H9 (cell line): ENCODE data around the gene RRAS. TPM values are rescaled to one million over a fixed set of nuclear protein-coding genes. Genes with fewer than 3 reads are reported as not detected.

Experiments
- DNase-seq: peaks from one replicate; pipeline ENCODE4 v3.0.0-alpha.2; 2017
- H2AFZ ChIP-seq: one replicate; pipeline ENCODE4 v1.6.1; 2013; ENCODE audit warnings: mild to moderate bottlenecking, low read length, control low read depth, moderate library complexity
- H2AK5ac ChIP-seq: 2 replicates; pipeline ENCODE4 v1.6.1; 2013; ENCODE audit warnings: low read length, control low read depth, mixed read lengths; ENCODE audit not compliant: insufficient read length
- H2BK120ac ChIP-seq: one replicate; pipeline ENCODE4 v1.6.1; 2013; ENCODE audit warnings: low read depth, mild to moderate bottlenecking, low read length, control low read depth, inconsistent platforms; ENCODE audit not compliant: poor library complexity, severe bottlenecking
- H2BK12ac ChIP-seq: 2 replicates; pipeline ENCODE4 v1.6.1; 2013; ENCODE audit warnings: low read length, control low read depth, mixed read lengths, low read depth; ENCODE audit not compliant: insufficient read length
- H2BK15ac ChIP-seq: 2 replicates; pipeline ENCODE4 v1.6.1; 2013; ENCODE audit warnings: low read depth, low read length, control low read depth
- H2BK20ac ChIP-seq: one replicate; pipeline ENCODE4 v1.6.1; 2013; ENCODE audit warnings: low read depth, mild to moderate bottlenecking, low read length, control low read depth, inconsistent platforms; ENCODE audit not compliant: poor library complexity, severe bottlenecking
- H2BK5ac ChIP-seq: 2 replicates; pipeline ENCODE4 v1.6.1; 2013; ENCODE audit warnings: low read length, control low read depth, mixed read lengths; ENCODE audit not compliant: insufficient read length
- H3K14ac ChIP-seq: 2 replicates; pipeline ENCODE4 v1.6.1; 2013; ENCODE audit warnings: low read length, control low read depth; ENCODE audit not compliant: insufficient read depth
- H3K18ac ChIP-seq: 2 replicates; pipeline ENCODE4 v1.6.1; 2013; ENCODE audit warnings: low read depth, mild to moderate bottlenecking, mixed read lengths, low read length, control low read depth; ENCODE audit not compliant: insufficient read length
- H3K23ac ChIP-seq: 2 replicates; pipeline ENCODE4 v1.6.1; 2013; ENCODE audit warnings: low read length, control low read depth, mixed read lengths, low read depth; ENCODE audit not compliant: insufficient read length
- H3K23me2 ChIP-seq: 2 replicates; pipeline ENCODE4 v1.6.1; 2013; ENCODE audit warnings: low read depth, mild to moderate bottlenecking, mixed read lengths, low read length, control low read depth; ENCODE audit not compliant: insufficient read length, poor library complexity, severe bottlenecking
- H3K27ac ChIP-seq: 2 replicates; pipeline ENCODE4 v1.5.1; 2013; ENCODE audit warnings: low read length, control low read depth, mixed read lengths, low read depth; ENCODE audit not compliant: insufficient read length
- H3K27me3 ChIP-seq: 2 replicates; pipeline ENCODE4 v1.6.1; 2013; ENCODE audit warnings: low read length, control low read depth, inconsistent platforms; ENCODE audit not compliant: insufficient read depth
- H3K4ac ChIP-seq: 2 replicates; pipeline ENCODE4 v1.6.1; 2013; ENCODE audit warnings: low read depth, mild to moderate bottlenecking, control low read depth, inconsistent platforms, low read length, moderate library complexity
- H3K4me1 ChIP-seq: 2 replicates; pipeline ENCODE4 v1.6.1; 2013; ENCODE audit warnings: low read length, control low read depth, inconsistent platforms; ENCODE audit not compliant: insufficient read depth
- H3K4me2 ChIP-seq: 2 replicates; pipeline ENCODE4 v1.6.1; 2013; ENCODE audit warnings: low read length, control low read depth, mixed read lengths; ENCODE audit not compliant: insufficient read length, insufficient read depth
- H3K56ac ChIP-seq: 2 replicates; pipeline ENCODE4 v1.6.1; 2013; ENCODE audit warnings: low read depth, mild to moderate bottlenecking, mixed read lengths, low read length, control low read depth; ENCODE audit not compliant: insufficient read length
- H3K79me1 ChIP-seq: 2 replicates; pipeline ENCODE4 v1.6.1; 2013; ENCODE audit warnings: low read depth, mild to moderate bottlenecking, moderate library complexity, low read length, control low read depth, inconsistent platforms; ENCODE audit not compliant: insufficient read depth, poor library complexity, severe bottlenecking
- H3K79me2 ChIP-seq: 2 replicates; pipeline ENCODE4 v1.6.1; 2013; ENCODE audit warnings: low read length, control low read depth, inconsistent platforms; ENCODE audit not compliant: insufficient read depth
- H3K9ac ChIP-seq: 2 replicates; pipeline ENCODE4 v1.6.1; 2013; ENCODE audit warnings: low read length, control low read depth, mixed read lengths; ENCODE audit not compliant: insufficient read length; ENCODE audit errors: extremely low read depth
- H3K9me3 ChIP-seq: one replicate; pipeline ENCODE4 v1.6.1; 2013; ENCODE audit warnings: low read depth, low read length, inconsistent platforms; ENCODE audit not compliant: control insufficient read depth
- H3T11ph ChIP-seq: one replicate; pipeline ENCODE4 v1.6.1; 2013; ENCODE audit warnings: mild to moderate bottlenecking, low read length, control low read depth, inconsistent platforms
- H4K20me1 ChIP-seq: one replicate; pipeline ENCODE4 v1.6.1; 2013; ENCODE audit not compliant: control insufficient read depth, insufficient read length, insufficient read depth
- H4K5ac ChIP-seq: 2 replicates; pipeline ENCODE4 v1.6.1; 2013; ENCODE audit warnings: low read depth, mild to moderate bottlenecking, mixed read lengths, low read length, control low read depth; ENCODE audit not compliant: insufficient read length
- H4K8ac ChIP-seq: replicated peaks from 2 replicates; pipeline ENCODE4 v1.6.1; 2013; ENCODE audit warnings: low read length, control low read depth, mixed read lengths, low read depth; ENCODE audit not compliant: insufficient read length
- H4K91ac ChIP-seq: 2 replicates; pipeline ENCODE4 v1.6.1; 2013; ENCODE audit warnings: low read depth, mild to moderate bottlenecking, moderate library complexity, mixed read lengths, low read length, control low read depth; ENCODE audit not compliant: insufficient read length
- H3K27ac Mint-ChIP-seq, 3 experiments: 2 replicates in 2 of 3; 3 replicates in 1 of 3; pipeline ENCODE4 v1.8.0; 2020 to 2021; ENCODE audit warnings: mixed read lengths in 3 of 3, mild to moderate bottlenecking in 1 of 3, moderate library complexity in 1 of 3
- H3K27me3 Mint-ChIP-seq: 2 replicates; pipeline ENCODE4 v1.8.0; 2021; ENCODE audit warnings: low read depth, mild to moderate bottlenecking, moderate library complexity, mixed read lengths
- H3K36me3 Mint-ChIP-seq, 3 experiments: 2 replicates in 2 of 3; 3 replicates in 1 of 3; pipeline ENCODE4 v1.8.0; 2020 to 2021; ENCODE audit warnings: low read depth in 3 of 3, mixed read lengths in 3 of 3; ENCODE audit not compliant: insufficient read depth in 1 of 3
- H3K4me1 Mint-ChIP-seq, 2 experiments: 2 replicates each; pipeline ENCODE4 v1.8.0; 2020; ENCODE audit warnings: mixed read lengths in 2 of 2
- H3K4me3 Mint-ChIP-seq, 2 experiments: 2 replicates in 1 of 2; 3 replicates in 1 of 2; pipeline ENCODE4 v1.8.0; 2020 to 2021; ENCODE audit warnings: mild to moderate bottlenecking in 2 of 2, mixed read lengths in 2 of 2, moderate library complexity in 1 of 2
- H3K9me3 Mint-ChIP-seq, 2 experiments: 2 replicates in 1 of 2; 3 replicates in 1 of 2; pipeline ENCODE4 v1.8.0; 2020; ENCODE audit warnings: mild to moderate bottlenecking in 2 of 2, mixed read lengths in 2 of 2, moderate library complexity in 1 of 2
- WGBS: extraction: QIAGEN DNeasy Blood & Tissue Kit; methylation state at CpG from one replicate; pipeline ENCODE4 v1.1.7; 2013; ENCODE audit warnings: missing lambda C conversion rate, low lambda C conversion rate, mixed read lengths; ENCODE audit not compliant: insufficient read length; ENCODE audit errors: extremely low coverage; 5-methylcytosine and 5-hydroxymethylcytosine counted together
- total RNA-seq: library from RNA; stranded (reverse); gene quantifications from 2 replicates; pipeline ENCODE4 v1.2.1, GENCODE V29; 2021
- TF ChIP-seq, protein P1 (sequence below): fragments of 200-600 bp; sonication (generic); conservative IDR thresholded peaks from 3 replicates; pipeline ENCODE4 v1.8.0; 2021; ENCODE audit warnings: antibody characterized with exemption, mild to moderate bottlenecking

RRAS gene
- total RNA-seq, 1 experiment from 2014 or later: 9.9 TPM

DNA sequence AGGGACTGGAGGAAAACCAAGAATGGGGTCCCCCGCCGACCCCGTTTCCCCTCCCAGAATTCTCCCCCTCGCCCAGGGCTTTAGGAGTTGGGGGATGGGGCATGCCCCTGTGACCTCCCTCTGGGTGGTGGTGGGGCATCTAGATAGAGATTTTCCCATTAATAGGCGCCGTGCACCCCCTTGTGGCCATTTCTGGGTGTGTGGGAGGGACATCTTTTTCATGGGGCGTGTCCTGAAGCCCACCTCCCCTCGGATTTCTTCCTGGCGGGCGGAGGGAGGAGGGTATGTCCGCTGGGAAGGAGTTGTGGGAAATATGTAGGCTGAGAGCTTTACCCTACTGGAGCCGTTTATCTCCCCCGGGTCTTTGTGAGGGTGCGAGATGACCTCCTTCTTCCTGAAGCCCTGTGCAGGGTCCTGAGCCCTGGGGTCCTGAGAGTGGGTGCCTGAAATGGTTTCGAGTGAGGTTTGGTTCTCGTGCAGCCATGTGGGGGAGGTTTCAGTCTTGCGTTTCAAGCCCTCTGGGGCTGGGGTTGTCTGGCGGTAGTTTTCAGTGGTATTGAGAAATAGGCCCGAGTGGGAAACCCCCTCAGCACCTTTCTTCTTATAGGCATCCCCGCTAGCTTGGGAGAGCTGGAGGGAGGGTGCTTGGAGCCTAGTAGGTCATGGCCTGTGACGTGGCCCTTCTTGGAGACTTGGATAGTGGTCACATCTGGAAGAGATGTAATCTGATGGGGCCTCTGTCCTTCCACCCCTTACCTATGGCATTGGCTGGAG is 38.1 kb upstream of the RRAS start:
- Histone ChIP-seq H2AFZ (no peak overlapping the region), H2BK5ac (no peak overlapping the region), H3K79me2 (peaks cover 22% of the 10 kb centered on the region; the same call in 1 of the 2 replicates), H3K18ac (peak overlapping the region; percentile 9), H3K23ac (no peak overlapping the region), H2BK12ac (no peak overlapping the region), H3T11ph (no peak overlapping the region), H2BK20ac (no peak overlapping the region), H4K5ac (no peak overlapping the region), H3K9ac (peak overlapping the region; percentile 94), H3K27me3 (no peaks in the 10 kb centered on the region), H3K27ac (no peak overlapping the region), H3K9me3 (no peaks in the 10 kb centered on the region), H4K20me1 (no peaks in the 10 kb centered on the region), H4K91ac (no peak overlapping the region), H3K79me1 (peaks cover 2% of the 10 kb centered on the region), H2BK120ac (no peak overlapping the region), H3K4ac (no peak overlapping the region), H4K8ac (no peak overlapping the region), H3K4me1 (peaks cover 6% of the 10 kb centered on the region), H3K4me2 (peak overlapping the region; percentile 52), H2BK15ac (no peak overlapping the region), H3K14ac (peak overlapping the region; percentile 18; the same call in 1 of the 2 replicates), H3K23me2 (peaks cover 4% of the 10 kb centered on the region), H3K56ac (no peak overlapping the region), H2AK5ac (no peak overlapping the region)
- Mint-ChIP-seq H3K4me1 (peaks cover 20 to 32% of the 10 kb centered on the region in 2 experiments), H3K27ac (peak overlapping the region; percentile 86 to 95 (median 92)), H3K9me3 (no peaks in the 10 kb centered on the region; a peak in 2 of 5 replicates), H3K4me3 (peak overlapping the region; percentile 91 to 98), H3K36me3 (peaks cover 31 to 36% (median 35%) of the 10 kb centered on the region in 3 experiments; a peak in 6 of 7 replicates), H3K27me3 (peaks cover 2% of the 10 kb centered on the region; the same call in 1 of the 2 replicates)
- TF ChIP-seq, protein P1, sequence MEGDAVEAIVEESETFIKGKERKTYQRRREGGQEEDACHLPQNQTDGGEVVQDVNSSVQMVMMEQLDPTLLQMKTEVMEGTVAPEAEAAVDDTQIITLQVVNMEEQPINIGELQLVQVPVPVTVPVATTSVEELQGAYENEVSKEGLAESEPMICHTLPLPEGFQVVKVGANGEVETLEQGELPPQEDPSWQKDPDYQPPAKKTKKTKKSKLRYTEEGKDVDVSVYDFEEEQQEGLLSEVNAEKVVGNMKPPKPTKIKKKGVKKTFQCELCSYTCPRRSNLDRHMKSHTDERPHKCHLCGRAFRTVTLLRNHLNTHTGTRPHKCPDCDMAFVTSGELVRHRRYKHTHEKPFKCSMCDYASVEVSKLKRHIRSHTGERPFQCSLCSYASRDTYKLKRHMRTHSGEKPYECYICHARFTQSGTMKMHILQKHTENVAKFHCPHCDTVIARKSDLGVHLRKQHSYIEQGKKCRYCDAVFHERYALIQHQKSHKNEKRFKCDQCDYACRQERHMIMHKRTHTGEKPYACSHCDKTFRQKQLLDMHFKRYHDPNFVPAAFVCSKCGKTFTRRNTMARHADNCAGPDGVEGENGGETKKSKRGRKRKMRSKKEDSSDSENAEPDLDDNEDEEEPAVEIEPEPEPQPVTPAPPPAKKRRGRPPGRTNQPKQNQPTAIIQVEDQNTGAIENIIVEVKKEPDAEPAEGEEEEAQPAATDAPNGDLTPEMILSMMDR: peak; percentile 84
- peak; percentile 91 for DNase-seq
- no CpG with 5 or more reads among the region's 21 CpGs for WGBS
